RPMI8226 (cell line): ENCODE data around the gene TTR.
A peak's percentile ranks its signal among the peaks of the same experiment; 100 is the strongest.

Source experiments
- DNase-seq: peaks from one replicate; pipeline ENCODE4 v3.0.0-alpha.2; 2015

Gene TTR

GRCh38 chr18:31581498-31582197, 10.0 kb upstream of the TTR start:
- no peak for DNase-seq

GRCh38 chr18:31583185-31583854, 8.4 kb upstream of the TTR start:
- DNase-seq: no peak

- no peak for DNase-seq
These were observed 5.7 kb upstream of the TTR start for GRCh38 chr18:31585991-31586390.

- no peak for DNase-seq
These were observed 5.1 kb upstream of the TTR start for GRCh38 chr18:31586616-31587015.

- no peak for DNase-seq
These were observed 4.1 kb upstream of the TTR start for GRCh38 chr18:31587529-31587928.

- no peak for DNase-seq
These were observed 1.1 kb upstream of the TTR start for GRCh38 chr18:31590570-31590969.

GRCh38 chr18:31591113-31591512, 564 bp upstream of the TTR start:
- no peak for DNase-seq

GRCh38 chr18:31592506-31593157, 955 bp downstream of the TTR start:
- DNase-seq: no peak

- no peak for DNase-seq
These were observed 3.6 kb downstream of the TTR start for GRCh38 chr18:31595121-31595771.

- no peak for DNase-seq
These were observed 4.6 kb downstream of the TTR start for GRCh38 chr18:31596081-31596872.

- no peak for DNase-seq
These were observed 6.5 kb downstream of the TTR start for GRCh38 chr18:31598021-31598805.

GRCh38 chr18:31603315-31603714, 11.6 kb downstream of the TTR start:
- DNase-seq: no peak

GRCh38 chr18:31606265-31606664, 14.6 kb downstream of the TTR start:
- no peak for DNase-seq

- no peak for DNase-seq
These were observed 15.7 kb downstream of the TTR start for GRCh38 chr18:31607384-31607783.

GRCh38 chr18:31609886-31610285, 18.2 kb downstream of the TTR start:
- no peak for DNase-seq

- DNase-seq: peak; percentile 13
These were observed 18.9 kb downstream of the TTR start for GRCh38 chr18:31610286-31611205.

- DNase-seq: no peak
These were observed 19.8 kb downstream of the TTR start for GRCh38 chr18:31611511-31611910.

- DNase-seq: no peak
These were observed 20.4 kb downstream of the TTR start for GRCh38 chr18:31612124-31612523.

GRCh38 chr18:31614044-31614443, 22.4 kb downstream of the TTR start:
- DNase-seq: no peak

GRCh38 chr18:31616586-31616985, 24.9 kb downstream of the TTR start:
- DNase-seq: no peak
